Measurements from ENCODE around the gene LYG2. TPM values are rescaled to one million over a fixed set of nuclear protein-coding genes. Genes with fewer than 3 reads are reported as not detected.

Gene LYG2
- total and polyA plus RNA-seq, 8 donors = 0.20 to 0.74 (median 0.57) TPM; not detected in 2

DNA sequence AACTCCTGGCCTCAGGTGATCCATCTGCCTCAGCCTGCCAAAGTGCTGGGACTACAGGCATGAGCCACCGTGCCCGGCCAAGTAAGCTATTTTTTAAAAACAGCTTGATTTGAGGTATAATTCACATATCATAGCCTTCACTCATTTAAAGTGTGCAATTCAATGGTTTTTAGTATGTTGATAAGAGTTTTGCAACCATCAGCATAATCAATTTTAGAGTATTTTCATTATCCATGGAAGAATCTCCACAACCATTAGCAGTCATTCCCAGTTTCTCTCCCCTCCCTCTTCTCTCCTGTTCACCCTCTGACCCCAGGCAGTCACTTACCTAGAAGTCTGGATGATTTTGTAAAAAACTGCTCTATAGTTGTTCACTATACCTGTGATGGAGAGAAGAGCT is 4.7 kb upstream of the LYG2 start:
- H3K4me3 ChIP-seq = no peak overlapping the region
- intact Hi-C loops (cut with DNase I) = no loop called here
- H3K27ac ChIP-seq = no peak overlapping the region
- ATAC-seq (no peak), DNase-seq (no peak)
- TF ChIP-seq, protein P1, sequence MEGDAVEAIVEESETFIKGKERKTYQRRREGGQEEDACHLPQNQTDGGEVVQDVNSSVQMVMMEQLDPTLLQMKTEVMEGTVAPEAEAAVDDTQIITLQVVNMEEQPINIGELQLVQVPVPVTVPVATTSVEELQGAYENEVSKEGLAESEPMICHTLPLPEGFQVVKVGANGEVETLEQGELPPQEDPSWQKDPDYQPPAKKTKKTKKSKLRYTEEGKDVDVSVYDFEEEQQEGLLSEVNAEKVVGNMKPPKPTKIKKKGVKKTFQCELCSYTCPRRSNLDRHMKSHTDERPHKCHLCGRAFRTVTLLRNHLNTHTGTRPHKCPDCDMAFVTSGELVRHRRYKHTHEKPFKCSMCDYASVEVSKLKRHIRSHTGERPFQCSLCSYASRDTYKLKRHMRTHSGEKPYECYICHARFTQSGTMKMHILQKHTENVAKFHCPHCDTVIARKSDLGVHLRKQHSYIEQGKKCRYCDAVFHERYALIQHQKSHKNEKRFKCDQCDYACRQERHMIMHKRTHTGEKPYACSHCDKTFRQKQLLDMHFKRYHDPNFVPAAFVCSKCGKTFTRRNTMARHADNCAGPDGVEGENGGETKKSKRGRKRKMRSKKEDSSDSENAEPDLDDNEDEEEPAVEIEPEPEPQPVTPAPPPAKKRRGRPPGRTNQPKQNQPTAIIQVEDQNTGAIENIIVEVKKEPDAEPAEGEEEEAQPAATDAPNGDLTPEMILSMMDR (IDR thresholded peaks at IDR 0.05) = no peak
- H3K27me3 ChIP-seq = no peaks in the 10 kb centered on the region
- H3K9me3 ChIP-seq = no peaks in the 10 kb centered on the region
- H3K36me3 ChIP-seq = no peaks in the 10 kb centered on the region
- H3K4me1 ChIP-seq = no peaks in the 10 kb centered on the region

DNA sequence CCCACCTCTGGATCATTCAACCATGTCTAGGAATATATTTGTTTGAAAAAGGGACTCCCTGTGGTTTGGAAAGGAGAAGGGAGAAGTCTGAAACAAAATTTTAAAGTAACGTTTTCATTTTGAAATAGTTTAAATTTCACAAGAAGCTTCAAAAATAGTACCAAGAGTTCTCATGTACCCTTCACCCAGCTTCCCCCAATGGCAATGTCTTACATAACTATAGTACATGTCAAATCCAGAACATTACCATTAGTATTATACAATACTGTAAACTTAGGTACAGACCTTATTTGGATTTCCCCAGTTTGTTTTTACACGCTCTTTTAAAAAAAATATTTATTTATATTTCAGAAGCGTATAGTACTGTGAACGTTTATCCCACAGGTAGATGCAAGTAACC is 4.0 kb upstream of the LYG2 start:
- ATAC-seq (no peak), DNase-seq (no peak)
- Histone ChIP-seq H3K9me3 (no peaks in the 10 kb centered on the region), H3K36me3 (no peaks in the 10 kb centered on the region), H3K27ac (no peak overlapping the region), H3K4me3 (no peak overlapping the region), H3K4me1 (no peaks in the 10 kb centered on the region), H3K27me3 (no peaks in the 10 kb centered on the region)
- intact Hi-C loops (cut with DNase I) = no loop called here
- TF ChIP-seq, protein P1 (IDR thresholded peaks at IDR 0.05) = no peak

GRCh38 chr2:99256677-99257076 is 1.2 kb upstream of the LYG2 start:
- ATAC-seq (no peak), DNase-seq (no peak)
- Histone ChIP-seq H3K4me1 (no peaks in the 10 kb centered on the region), H3K27ac (no peak overlapping the region), H3K4me3 (no peak overlapping the region), H3K27me3 (no peaks in the 10 kb centered on the region), H3K36me3 (no peaks in the 10 kb centered on the region), H3K9me3 (no peaks in the 10 kb centered on the region)
- TF ChIP-seq, protein P1 (IDR thresholded peaks at IDR 0.05) = no peak
- intact Hi-C loops (cut with DNase I) = no loop called here

DNA sequence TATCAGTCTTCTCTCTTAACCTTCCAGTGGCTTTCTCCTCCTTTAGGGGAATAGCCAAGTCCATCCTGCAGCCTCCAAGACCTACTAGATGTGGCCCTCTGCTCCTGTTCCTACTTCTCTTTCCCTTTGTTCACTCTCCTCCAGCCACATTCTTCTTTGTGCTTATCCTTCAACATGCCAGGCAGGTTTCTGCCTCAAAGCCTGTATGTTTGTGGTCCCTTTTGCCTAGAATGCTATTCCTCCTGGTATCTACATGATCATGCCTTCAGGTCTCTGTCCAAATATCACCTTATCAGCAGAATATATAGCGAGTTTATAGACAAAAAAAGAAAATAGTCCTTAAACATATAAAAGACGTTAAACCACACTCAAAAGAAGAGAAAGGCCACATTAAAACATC is 5.5 kb downstream of the LYG2 start:
- peaks cover 0 to 4% of the 10 kb centered on the region in 2 donors for H3K9me3 ChIP-seq
- no peaks in the 10 kb centered on the region for H3K4me1 ChIP-seq
- ATAC-seq (no peak), DNase-seq (no peak)
- H3K36me3 ChIP-seq = no peaks in the 10 kb centered on the region
- H3K4me3 ChIP-seq = no peak overlapping the region
- intact Hi-C loops (cut with DNase I) = no loop called here
- H3K27ac ChIP-seq = no peak overlapping the region
- no peaks in the 10 kb centered on the region for H3K27me3 ChIP-seq
- TF ChIP-seq, protein P1 (IDR thresholded peaks at IDR 0.05) = no peak

DNA sequence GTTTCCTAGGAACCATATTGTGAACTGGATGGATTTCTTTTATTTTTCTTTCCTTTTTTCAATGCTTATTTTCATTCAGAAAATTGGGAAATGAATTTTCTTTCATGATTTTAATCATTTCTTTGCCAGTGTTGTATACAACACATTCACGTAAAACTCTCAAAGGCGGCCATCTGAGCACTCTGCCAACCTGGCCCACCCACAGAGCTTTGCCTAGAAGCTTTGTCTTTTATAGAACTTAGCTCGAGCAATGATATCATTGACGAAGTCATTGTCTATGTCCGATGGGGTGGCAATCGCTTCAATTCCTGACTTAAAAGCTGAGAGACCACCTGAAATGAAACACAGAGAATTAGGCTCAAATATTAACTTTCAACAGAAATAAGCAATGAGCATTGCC is 13.3 kb downstream of the LYG2 start:
- no peak overlapping the region for H3K4me3 ChIP-seq
- no peaks in the 10 kb centered on the region for H3K4me1 ChIP-seq
- H3K9me3 ChIP-seq = peaks cover 0 to 2% of the 10 kb centered on the region in 2 donors
- intact Hi-C loops (cut with DNase I) = no loop called here
- TF ChIP-seq, protein P1 (IDR thresholded peaks at IDR 0.05) = no peak
- no peak for DNase-seq
- H3K27ac ChIP-seq = no peak overlapping the region
- no peak for ATAC-seq
- no peaks in the 10 kb centered on the region for H3K27me3 ChIP-seq
- H3K36me3 ChIP-seq = no peaks in the 10 kb centered on the region

Measured in left lung (tissue), 10 donors.